H1 (cell line): ENCODE results near the gene SMTNL2. TPM values are rescaled to one million over a fixed set of nuclear protein-coding genes. Genes with fewer than 3 reads are reported as not detected.

Experiments
- CHD7 ChIP-seq: fragments of 300-600 bp; sonication (generic); IDR thresholded peaks from 2 replicates; pipeline ENCODE4 v1.7.1; 2012; ENCODE audit warnings: low read length, moderate library complexity, mild to moderate bottlenecking, inconsistent platforms; ENCODE audit not compliant: insufficient replicate concordance
- CTCF ChIP-seq, 3 experiments: IDR thresholded peaks; 1 replicate in 2 of 3; 2 replicates in 1 of 3; pipeline versions ENCODE4 v1.5.1 to v1.6.1; 2011; ENCODE audit warnings: low read length in 3 of 3, mild to moderate bottlenecking in 3 of 3, inconsistent platforms in 2 of 3, low read depth in 1 of 3, moderate library complexity in 1 of 3; ENCODE audit not compliant: insufficient read depth in 1 of 3; ENCODE audit errors: control extremely low read depth in 1 of 3
- HDAC6 ChIP-seq: IDR thresholded peaks from one replicate; pipeline ENCODE4 v1.7.1; 2012; ENCODE audit warnings: low read depth, mild to moderate bottlenecking, inconsistent platforms, low read length, moderate library complexity
- KDM5A ChIP-seq: fragments of 200-600 bp; IDR thresholded peaks from 2 replicates; pipeline ENCODE4 v1.7.1; 2012; ENCODE audit warnings: mild to moderate bottlenecking, low read length, inconsistent platforms, mixed read lengths
- NANOG ChIP-seq: IDR thresholded peaks from 2 replicates; pipeline ENCODE4 v1.6.1; 2011; ENCODE audit warnings: low read length, low read depth, mild to moderate bottlenecking, inconsistent platforms; ENCODE audit not compliant: insufficient read depth, poor library complexity, severe bottlenecking
- RFX5 ChIP-seq: IDR thresholded peaks from 2 replicates; pipeline ENCODE4 v1.6.1; 2011; ENCODE audit warnings: low read depth, low read length, improper control_type of control experiment, borderline replicate concordance
- TAF1 ChIP-seq: IDR thresholded peaks from 2 replicates; pipeline ENCODE4 v1.6.1; 2011; ENCODE audit warnings: mild to moderate bottlenecking, low read depth, low read length
- polyA plus RNA-seq, 7 experiments: library from polyadenylated mRNA; depleted of rRNA in 3 of 7; stranded (reverse) in 5 of 7; unstranded in 2 of 7; fragments of >200 nt in 5 of 7; fragments of 200-250 nt in 2 of 7; gene quantifications; 1 replicate in 5 of 7; 2 replicates in 1 of 7; 4 replicates in 1 of 7; pipeline versions ENCODE4 v1.2.1 to v1.2.3, GENCODE V29; 2011 to 2013; ENCODE audit warnings: missing spikeins in 2 of 7, mixed read lengths in 2 of 7
- total RNA-seq: library from RNA; stranded (reverse); fragmentation: NEBNext Ultra II Directional; extraction: Animal tissue kit (Norgen Biotek cat#: 25700); gene quantifications from 2 replicates; pipeline ENCODE4 v1.2.1, GENCODE V29; 2021

SMTNL2 gene
- total and polyA plus RNA-seq, 2 of the 8 experiments (the other 6 are each of a cell fraction or from before 2014, with no cell fraction given): 3.6 to 4.5 TPM

GRCh38 chr17:4540687-4541327 is 43.5 kb upstream of the SMTNL2 start (continued):
- no peak for TF ChIP-seq CHD7
- no peak for TF ChIP-seq TAF1
- TF ChIP-seq CTCF (IDR thresholded peaks at IDR 0.05; ENCODE audit: control extremely low read depth in 1 of 3, insufficient read depth in 1 of 3, low read depth in 1 of 3, low read length in 3 of 3): no peak
- no peak for TF ChIP-seq RFX5
- TF ChIP-seq HDAC6: no peak
- no peak for TF ChIP-seq KDM5A
- TF ChIP-seq NANOG: no peak
